ENCODE measurements around the gene BICD2. TPM values are rescaled to one million over a fixed set of nuclear protein-coding genes. Genes with fewer than 3 reads are reported as not detected.
A peak's percentile ranks its signal among the peaks of the same experiment; 100 is the strongest.
"Not testable (repeated sequence)": the region's sequence is repeated elsewhere in the genome, so short reads cannot be mapped to it uniquely, and the experiment has no call there.

BICD2 gene
- total and polyA plus RNA-seq, 2 of the 8 experiments (the other 6 are each of a cell fraction or from before 2014, with no cell fraction given) = 6.6 to 22.8 TPM

DNA sequence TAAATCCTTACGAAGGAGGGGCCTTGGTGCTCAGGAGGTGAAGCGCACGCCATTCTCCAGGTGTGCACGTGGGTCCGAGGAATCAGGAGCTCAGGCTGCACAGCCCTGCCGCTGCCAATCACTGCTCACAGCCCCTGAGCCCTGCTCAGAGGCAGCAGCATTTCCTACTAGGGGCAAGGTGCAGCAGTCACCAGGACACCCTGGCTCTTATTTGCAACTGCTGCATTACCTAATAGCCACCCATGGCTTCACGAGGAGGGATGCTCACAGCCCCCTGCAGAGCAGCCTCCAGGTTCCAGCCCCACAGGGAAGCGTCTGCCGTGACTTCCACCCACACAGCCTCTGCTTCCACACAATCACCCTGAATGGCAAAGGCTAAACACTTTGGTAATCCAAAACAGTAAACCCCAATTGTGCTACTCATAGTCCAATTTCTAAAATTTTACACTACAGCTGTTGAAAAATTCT, 31.7 kb upstream of the BICD2 start:
- H2BK15ac ChIP-seq (ENCODE audit: low read length); H3K23ac ChIP-seq (ENCODE audit: insufficient read length); H2BK120ac ChIP-seq (replicated peaks; ENCODE audit: low read depth, low read length); H2BK5ac ChIP-seq (ENCODE audit: low read depth, low read length); H3K56ac ChIP-seq (replicated peaks; ENCODE audit: insufficient read length, low read depth, low read length); DNase-seq (ENCODE audit: low read depth in 1 of 2, low spot score in 2 of 2); H3K4me1 ChIP-seq (replicated peaks in 1 of 4; ENCODE audit: control insufficient read depth in 3 of 4, insufficient read depth in 4 of 4, low read length in 3 of 4); H3K23me2 ChIP-seq (ENCODE audit: low read depth, low read length); H3K14ac ChIP-seq (ENCODE audit: insufficient read length); H3K4me3 ChIP-seq (ENCODE audit: extremely low read depth in 1 of 4, insufficient read depth in 2 of 4, low read depth in 3 of 4, low read length in 4 of 4); H4K91ac ChIP-seq (replicated peaks; ENCODE audit: insufficient read length, low read length); H3K27ac ChIP-seq (ENCODE audit: low read depth, low read length); H4K8ac ChIP-seq (ENCODE audit: extremely low read depth, insufficient read depth, low read length); H3K9me3 ChIP-seq (ENCODE audit: insufficient read depth in 2 of 2, low read depth in 1 of 2, low read length in 1 of 2); H2AK5ac ChIP-seq (ENCODE audit: low read depth, low read length); H3K4ac ChIP-seq (replicated peaks; ENCODE audit: insufficient read length, low read depth, low read length); H3K4me2 ChIP-seq (ENCODE audit: insufficient read depth in 1 of 2, low read depth in 2 of 2, low read length in 2 of 2); H3K27me3 ChIP-seq (replicated peaks in 1 of 4; ENCODE audit: control insufficient read depth in 3 of 4, extremely low read depth in 1 of 4, insufficient read depth in 3 of 4, low read length in 3 of 4); H3K18ac ChIP-seq (ENCODE audit: extremely low read depth, low read length); POLR2A ChIA-PET (ENCODE audit: partially characterized antibody); H2AFZ ChIP-seq (ENCODE audit: low read length); H4K5ac ChIP-seq (ENCODE audit: insufficient read length, low read depth, low read length); H2BK20ac ChIP-seq (ENCODE audit: low read length); H3K79me2 ChIP-seq (ENCODE audit: control insufficient read depth in 1 of 2, insufficient read depth in 2 of 2, low read length in 2 of 2); FAIRE-seq; H3K79me1 ChIP-seq (ENCODE audit: low read depth, low read length); H3K9ac ChIP-seq (replicated peaks in 1 of 4; ENCODE audit: extremely low read depth in 1 of 4, low read depth in 3 of 4, low read length in 3 of 4); H4K20me1 ChIP-seq (replicated peaks in 1 of 2; ENCODE audit: control insufficient read depth in 1 of 2, insufficient read depth in 2 of 2, low read length in 2 of 2); H3K36me3 ChIP-seq (ENCODE audit: control insufficient read depth in 2 of 4, insufficient read depth in 4 of 4, low read length in 3 of 4): not testable (repeated sequence)
- CTCF ChIA-PET (ENCODE audit: partially characterized antibody) = interaction anchor here (1.0 to 11.7 kb wide), 5 partner anchors 11 to 92 kb away, joined by 3 to 236 read pairs (median 4); no protein-coding TSS in a partner anchor
- 0 out of 2 replicates have a peak overlapping the region, but pooled peaks have one; percentile 3 for H2BK12ac ChIP-seq (ENCODE audit: low read depth, low read length)
- 79% methylated on average over 9 of the region's 9 CpGs; no CpG with 5 or more reads in 1 of the 2 experiments for WGBS, 2 experiments (ENCODE audit: extremely low coverage in 1 of 2, insufficient coverage in 1 of 2, insufficient read length in 1 of 2, insufficient replicate concordance in 2 of 2, low coverage in 1 of 2, low lambda C conversion rate in 2 of 2, missing lambda C conversion rate in 1 of 2)

Measured in H1 (cell line).